IPS-15b (cell line): Measurements from ENCODE around the gene ZFAND5.
A peak's percentile ranks its signal among the peaks of the same experiment; 100 is the strongest.

ENCODE experiments used
- H3K27me3 ChIP-seq: one replicate; pipeline ENCODE4 v1.6.1; 2013; ENCODE audit warnings: low read length; ENCODE audit not compliant: control insufficient read depth, insufficient read depth
- H3K36me3 ChIP-seq: one replicate; pipeline ENCODE4 v1.6.1; 2013; ENCODE audit warnings: low read length; ENCODE audit not compliant: control insufficient read depth, insufficient read depth
- H3K4me1 ChIP-seq: one replicate; pipeline ENCODE4 v1.6.1; 2013; ENCODE audit warnings: mild to moderate bottlenecking, low read length; ENCODE audit not compliant: control insufficient read depth, insufficient read depth
- H3K4me3 ChIP-seq: one replicate; pipeline ENCODE4 v1.5.1; 2013; ENCODE audit warnings: low read depth, low read length
- H3K9ac ChIP-seq: one replicate; pipeline ENCODE4 v1.6.1; 2013; ENCODE audit warnings: low read depth, mild to moderate bottlenecking, low read length
- H3K9me3 ChIP-seq: one replicate; pipeline ENCODE4 v1.6.1; 2013; ENCODE audit warnings: mild to moderate bottlenecking, low read length; ENCODE audit not compliant: control insufficient read depth, insufficient read depth

The ZFAND5 gene

GRCh38 chr9:72386186-72386585 is 21.2 kb upstream of the ZFAND5 start:
- no peaks in the 10 kb centered on the region for H3K4me1 ChIP-seq
- H3K9ac ChIP-seq: no peak overlapping the region
- H3K4me3 ChIP-seq: no peak overlapping the region
- H3K27me3 ChIP-seq: no peaks in the 10 kb centered on the region
- H3K9me3 ChIP-seq: no peaks in the 10 kb centered on the region
- no peaks in the 10 kb centered on the region for H3K36me3 ChIP-seq

DNA sequence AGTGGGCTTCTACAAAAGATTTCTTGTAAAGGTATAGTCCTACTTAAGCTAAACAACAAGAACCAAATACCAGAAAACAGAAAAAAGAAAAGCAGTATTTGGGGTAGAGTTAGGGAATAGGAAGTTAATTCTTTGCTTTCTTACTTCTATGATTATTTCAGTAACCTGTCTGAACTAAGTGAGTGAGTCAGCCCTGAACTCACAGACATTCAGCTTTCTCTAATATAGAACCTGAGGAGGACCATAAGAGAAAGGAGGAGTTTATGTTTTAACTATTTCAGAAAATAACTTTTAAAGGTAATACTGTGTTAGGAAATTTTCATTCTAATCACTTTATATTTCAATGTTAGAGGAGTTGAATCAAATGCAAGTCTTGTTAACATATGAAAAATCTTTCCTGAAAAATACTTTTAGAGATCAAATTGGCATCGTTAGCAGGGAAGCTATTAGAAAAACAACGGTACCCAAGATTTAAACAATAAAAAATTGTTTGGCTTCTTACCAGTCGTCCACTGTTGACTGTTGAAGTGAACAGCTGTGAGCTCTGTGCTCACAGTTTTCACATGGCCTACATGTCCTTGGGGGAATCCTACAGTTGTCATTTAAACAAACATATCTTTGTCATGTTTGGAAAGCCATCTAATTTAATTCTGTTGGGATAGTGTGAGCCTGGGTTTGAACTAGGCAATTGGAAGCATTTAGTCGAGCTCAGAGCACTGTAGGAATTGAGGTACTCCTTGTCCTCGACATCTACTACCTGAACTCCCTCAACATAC is 19.9 kb upstream of the ZFAND5 start:
- Histone ChIP-seq H3K36me3 (no peaks in the 10 kb centered on the region), H3K4me3 (no peak overlapping the region), H3K4me1 (peaks cover 2% of the 10 kb centered on the region), H3K9me3 (no peaks in the 10 kb centered on the region), H3K27me3 (no peaks in the 10 kb centered on the region), H3K9ac (no peak overlapping the region)

DNA sequence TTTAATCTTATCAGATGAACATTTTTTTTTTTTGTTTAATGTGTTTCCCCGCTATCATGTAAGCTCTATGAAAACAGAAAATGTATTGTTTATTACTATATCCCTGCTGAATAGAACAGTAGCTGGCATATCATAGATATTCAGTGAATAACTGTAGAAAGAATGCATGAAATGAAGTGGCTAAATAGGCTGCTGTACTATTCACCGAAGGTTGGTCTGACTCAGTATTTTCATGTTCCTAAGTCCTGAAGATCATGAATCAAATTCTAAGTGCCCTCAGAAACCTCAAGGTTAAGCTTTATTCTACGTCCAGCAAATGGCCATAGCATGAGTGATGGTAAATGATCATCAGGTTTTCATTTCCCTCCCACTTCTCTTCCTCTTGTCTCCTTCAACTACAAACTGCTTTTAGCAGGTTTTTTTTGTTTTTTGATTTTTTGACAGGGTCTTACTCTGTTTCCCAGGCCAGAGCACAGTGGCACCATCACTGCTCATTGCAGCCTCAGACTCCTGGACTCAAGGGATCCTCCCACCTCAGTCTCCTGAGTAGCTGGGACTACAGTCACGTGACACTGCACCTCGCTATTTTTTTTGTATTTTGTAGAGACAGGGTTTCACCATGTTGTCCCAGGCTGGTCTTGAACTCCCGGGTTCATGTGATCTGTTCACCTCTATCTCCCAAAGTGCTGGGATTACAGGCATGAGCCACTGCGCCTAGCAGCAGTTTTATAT is 19.1 kb upstream of the ZFAND5 start:
- Histone ChIP-seq H3K9ac (no peak overlapping the region), H3K27me3 (no peaks in the 10 kb centered on the region), H3K4me1 (peaks cover 2% of the 10 kb centered on the region), H3K9me3 (no peaks in the 10 kb centered on the region), H3K36me3 (no peaks in the 10 kb centered on the region), H3K4me3 (no peak overlapping the region)

DNA sequence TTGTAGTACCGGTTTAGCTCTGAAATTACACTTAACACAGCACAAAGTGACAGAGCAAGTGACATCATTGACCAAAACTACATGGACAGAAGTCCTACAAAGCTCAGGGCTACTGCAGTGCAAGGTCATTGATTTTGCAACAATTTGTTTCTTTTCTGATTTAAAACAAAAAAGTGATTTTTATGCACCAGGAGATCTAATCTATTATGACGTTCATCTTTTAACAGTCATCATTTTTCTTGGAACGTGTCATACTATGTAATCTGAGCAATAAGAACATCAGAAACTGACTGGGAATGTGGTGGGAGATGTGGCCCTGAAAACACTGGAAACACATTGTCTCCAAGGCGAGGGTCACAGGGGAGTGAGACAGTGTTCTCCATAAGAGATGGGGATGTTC is 17.4 kb upstream of the ZFAND5 start:
- no peak overlapping the region for H3K9ac ChIP-seq
- no peaks in the 10 kb centered on the region for H3K27me3 ChIP-seq

GRCh38 chr9:72377041-72377440 is 12.0 kb upstream of the ZFAND5 start:
- Histone ChIP-seq H3K9ac (no peak overlapping the region), H3K9me3 (no peaks in the 10 kb centered on the region), H3K4me1 (peaks cover 2% of the 10 kb centered on the region), H3K27me3 (no peaks in the 10 kb centered on the region), H3K36me3 (no peaks in the 10 kb centered on the region), H3K4me3 (no peak overlapping the region)

More for the DNA sequence above, 17.4 kb upstream of the ZFAND5 start:
- Histone ChIP-seq H3K36me3 (no peaks in the 10 kb centered on the region), H3K4me3 (no peak overlapping the region), H3K9me3 (no peaks in the 10 kb centered on the region), H3K4me1 (peaks cover 2% of the 10 kb centered on the region)

GRCh38 chr9:72371151-72371550 is 6.1 kb upstream of the ZFAND5 start:
- no peak overlapping the region for H3K4me3 ChIP-seq
- no peaks in the 10 kb centered on the region for H3K9me3 ChIP-seq
- H3K4me1 ChIP-seq: peaks cover 3% of the 10 kb centered on the region
- H3K9ac ChIP-seq: no peak overlapping the region
- H3K27me3 ChIP-seq: no peaks in the 10 kb centered on the region
- H3K36me3 ChIP-seq: no peaks in the 10 kb centered on the region

- peak overlapping the region; percentile 75 for H3K4me3 ChIP-seq
- H3K4me1 ChIP-seq: peaks cover 13% of the 10 kb centered on the region
- no peaks in the 10 kb centered on the region for H3K36me3 ChIP-seq
- H3K27me3 ChIP-seq: no peaks in the 10 kb centered on the region
- peak overlapping the region; percentile 87 for H3K9ac ChIP-seq
- no peaks in the 10 kb centered on the region for H3K9me3 ChIP-seq
Observed at GRCh38 chr9:72365525-72366256, 683 bp upstream of the ZFAND5 start.

DNA sequence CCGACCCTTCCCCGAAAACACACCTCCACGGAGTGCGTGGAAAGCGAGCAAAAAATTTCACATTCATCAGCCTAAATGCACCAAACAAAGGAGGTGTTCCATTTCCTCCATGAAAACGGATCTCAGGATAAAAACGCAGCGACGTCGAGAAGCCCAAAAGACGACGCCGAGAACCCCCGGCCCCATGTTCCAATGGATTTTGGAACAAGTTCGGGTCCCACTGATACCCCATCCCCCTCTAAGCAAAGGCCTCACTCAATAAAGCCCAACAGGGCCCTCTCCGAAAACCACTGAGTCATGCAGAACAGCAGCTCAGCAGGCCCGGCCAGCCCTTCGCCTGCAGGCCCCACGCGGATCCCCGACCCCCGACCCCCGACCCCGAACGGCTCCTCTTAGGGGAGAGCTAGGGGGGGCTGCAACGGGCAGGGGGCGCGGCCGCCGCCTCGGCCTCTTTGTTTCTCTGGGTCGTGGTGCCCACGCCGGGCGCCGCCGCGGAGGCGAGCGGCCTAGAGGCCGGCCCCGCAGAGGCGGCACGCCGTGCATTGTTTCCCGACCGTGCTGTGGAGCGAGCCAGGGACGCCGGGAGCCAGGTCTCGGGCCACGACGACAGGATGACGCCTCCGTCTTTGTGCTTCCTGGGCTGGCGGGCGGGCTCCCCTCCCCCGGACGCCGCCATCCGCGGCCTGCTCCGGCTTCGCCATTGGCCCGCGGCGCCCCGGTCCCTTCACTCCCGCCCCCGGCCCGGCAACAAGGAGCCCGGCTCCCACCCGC is 915 bp downstream of the ZFAND5 start:
- Histone ChIP-seq H3K9me3 (no peaks in the 10 kb centered on the region), H3K4me1 (peaks cover 16% of the 10 kb centered on the region), H3K27me3 (no peaks in the 10 kb centered on the region), H3K36me3 (peaks cover 7% of the 10 kb centered on the region), H3K9ac (peak overlapping the region; percentile 86), H3K4me3 (peak overlapping the region; percentile 71)

GRCh38 chr9:72363236-72363635 is 1.8 kb downstream of the ZFAND5 start:
- no peaks in the 10 kb centered on the region for H3K27me3 ChIP-seq
- peaks cover 10% of the 10 kb centered on the region for H3K36me3 ChIP-seq
- H3K9me3 ChIP-seq: no peaks in the 10 kb centered on the region
- peaks cover 16% of the 10 kb centered on the region for H3K4me1 ChIP-seq
- H3K4me3 ChIP-seq: peak overlapping the region; percentile 71
- H3K9ac ChIP-seq: peak overlapping the region; percentile 86

GRCh38 chr9:72362680-72363139 is 2.3 kb downstream of the ZFAND5 start:
- H3K27me3 ChIP-seq: no peaks in the 10 kb centered on the region
- no peaks in the 10 kb centered on the region for H3K9me3 ChIP-seq
- H3K36me3 ChIP-seq: peaks cover 12% of the 10 kb centered on the region
- peak overlapping the region; percentile 71 for H3K4me3 ChIP-seq
- H3K9ac ChIP-seq: peak overlapping the region; percentile 43
- H3K4me1 ChIP-seq: peaks cover 16% of the 10 kb centered on the region

GRCh38 chr9:72362118-72362531 is 2.9 kb downstream of the ZFAND5 start:
- H3K36me3 ChIP-seq: peaks cover 12% of the 10 kb centered on the region
- H3K27me3 ChIP-seq: no peaks in the 10 kb centered on the region
- peak overlapping the region; percentile 71 for H3K4me3 ChIP-seq
- no peaks in the 10 kb centered on the region for H3K9me3 ChIP-seq
- peaks cover 16% of the 10 kb centered on the region for H3K4me1 ChIP-seq
- H3K9ac ChIP-seq: peak overlapping the region; percentile 50
